ENCODE measurements around the gene PDC. TPM values are rescaled to one million over a fixed set of nuclear protein-coding genes. Genes with fewer than 3 reads are reported as not detected.
"Not testable (repeated sequence)": the region's sequence is repeated elsewhere in the genome, so short reads cannot be mapped to it uniquely, and the experiment has no call there.

The PDC gene
- total RNA-seq, 2 experiments from 2014 or later = not detected

- no peak for DNase-seq
- Mint-ChIP-seq H3K27ac (no peak overlapping the region), H3K4me3 (no peak overlapping the region), H3K27me3 (no peaks in the 10 kb centered on the region), H3K4me1 (peaks cover 15% of the 10 kb centered on the region), H3K36me3 (peaks cover 4% of the 10 kb centered on the region), H3K9me3 (no peaks in the 10 kb centered on the region)
Measured at GRCh38 chr1:186442651-186443375, 18.1 kb downstream of the PDC start.

GRCh38 chr1:186440584-186440983 is 20.3 kb downstream of the PDC start:
- Mint-ChIP-seq H3K9me3 (no peaks in the 10 kb centered on the region), H3K4me1 (peaks cover 15% of the 10 kb centered on the region), H3K36me3 (peaks cover 12% of the 10 kb centered on the region), H3K27ac (no peak overlapping the region), H3K4me3 (no peak overlapping the region), H3K27me3 (no peaks in the 10 kb centered on the region)
- DNase-seq = no peak

DNA sequence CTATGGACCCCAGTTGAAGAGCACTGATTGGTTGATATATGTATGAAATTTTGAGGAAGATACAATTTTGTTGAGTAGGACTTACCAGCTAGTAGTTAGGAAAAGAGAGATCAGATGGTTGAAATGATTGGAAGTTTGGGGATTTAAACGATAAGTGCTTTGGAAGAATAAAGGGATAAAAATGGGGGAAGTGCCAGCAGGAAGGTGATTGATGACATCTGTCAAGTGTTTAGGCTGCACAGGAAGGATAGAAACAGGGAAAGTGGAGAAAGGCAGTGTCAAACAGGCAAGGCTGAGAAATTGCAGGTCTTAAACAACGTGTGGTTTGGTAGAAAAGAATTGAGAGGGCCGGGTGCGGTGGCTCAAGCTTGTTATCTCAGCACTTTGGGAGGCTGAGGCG is 22.3 kb downstream of the PDC start:
- H3K27me3 Mint-ChIP-seq = no peaks in the 10 kb centered on the region
- DNase-seq = no peak
- no peak overlapping the region for H3K27ac Mint-ChIP-seq
- H3K9me3 Mint-ChIP-seq = no peaks in the 10 kb centered on the region
- peaks cover 12% of the 10 kb centered on the region for H3K36me3 Mint-ChIP-seq
- peaks cover 12% of the 10 kb centered on the region for H3K4me1 Mint-ChIP-seq
- H3K4me3 Mint-ChIP-seq = no peak overlapping the region

DNA sequence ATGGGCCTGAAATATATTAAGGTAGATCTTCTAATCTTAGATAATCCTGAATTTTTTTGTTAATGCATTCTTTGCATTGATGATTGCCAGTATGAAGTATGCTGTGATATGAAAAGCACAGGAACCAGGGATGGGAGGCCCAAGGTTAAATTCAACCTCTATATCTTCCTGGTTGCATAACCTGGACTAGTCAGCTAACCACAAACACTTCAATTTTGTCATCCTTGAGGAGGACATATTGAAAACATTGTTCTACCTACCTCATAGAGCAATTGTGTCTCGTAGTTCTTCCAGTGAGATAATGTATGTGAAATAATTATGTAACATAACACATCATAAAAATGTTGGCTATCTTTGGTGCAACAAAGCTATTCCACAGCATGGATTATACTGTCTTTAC is 25.6 kb downstream of the PDC start:
- Mint-ChIP-seq H3K4me3 (no peak overlapping the region), H3K27me3 (no peaks in the 10 kb centered on the region), H3K4me1 (peaks cover under 1% of the 10 kb centered on the region)

GRCh38 chr1:186429017-186429416 is 31.9 kb downstream of the PDC start:
- Mint-ChIP-seq H3K9me3 (no peaks in the 10 kb centered on the region), H3K27me3 (no peaks in the 10 kb centered on the region), H3K36me3 (peaks cover 9% of the 10 kb centered on the region), H3K4me3 (no peak overlapping the region), H3K27ac (no peak overlapping the region), H3K4me1 (no peaks in the 10 kb centered on the region)
- no peak for DNase-seq

More for the DNA sequence above, 25.6 kb downstream of the PDC start:
- DNase-seq = no peak
- Mint-ChIP-seq H3K9me3 (no peaks in the 10 kb centered on the region), H3K27ac (no peak overlapping the region), H3K36me3 (peaks cover 10% of the 10 kb centered on the region)

GRCh38 chr1:186426118-186426517 is 34.8 kb downstream of the PDC start:
- H3K27ac Mint-ChIP-seq = no peak overlapping the region
- no peaks in the 10 kb centered on the region for H3K4me1 Mint-ChIP-seq
- DNase-seq = no peak
- no peak overlapping the region for H3K4me3 Mint-ChIP-seq
- H3K36me3 Mint-ChIP-seq = peaks cover 13% of the 10 kb centered on the region
- no peaks in the 10 kb centered on the region for H3K9me3 Mint-ChIP-seq
- H3K27me3 Mint-ChIP-seq = no peaks in the 10 kb centered on the region

GRCh38 chr1:186424539-186424938 is 36.4 kb downstream of the PDC start:
- H3K4me3 Mint-ChIP-seq = no peak overlapping the region
- no peaks in the 10 kb centered on the region for H3K27me3 Mint-ChIP-seq
- H3K4me1 Mint-ChIP-seq = peaks cover 6% of the 10 kb centered on the region
- no peak overlapping the region for H3K27ac Mint-ChIP-seq
- no peaks in the 10 kb centered on the region for H3K9me3 Mint-ChIP-seq
- no peak for DNase-seq
- H3K36me3 Mint-ChIP-seq = peaks cover 19% of the 10 kb centered on the region

- no peak overlapping the region for H3K27ac Mint-ChIP-seq
- peaks cover 6% of the 10 kb centered on the region for H3K4me1 Mint-ChIP-seq
- H3K9me3 Mint-ChIP-seq = no peaks in the 10 kb centered on the region
- no peak overlapping the region for H3K4me3 Mint-ChIP-seq
- H3K36me3 Mint-ChIP-seq = peaks cover 25% of the 10 kb centered on the region
- no peak for DNase-seq
- H3K27me3 Mint-ChIP-seq = no peaks in the 10 kb centered on the region
Measured at GRCh38 chr1:186421446-186421845, 39.5 kb downstream of the PDC start.

- Mint-ChIP-seq H3K9me3 (no peaks in the 10 kb centered on the region), H3K4me3 (no peak overlapping the region), H3K27me3 (no peaks in the 10 kb centered on the region), H3K4me1 (peaks cover 6% of the 10 kb centered on the region), H3K36me3 (peaks cover 21% of the 10 kb centered on the region), H3K27ac (peak overlapping the region; percentile 67)
- no peak for DNase-seq
Measured at GRCh38 chr1:186420923-186421322, 40.0 kb downstream of the PDC start.

DNA sequence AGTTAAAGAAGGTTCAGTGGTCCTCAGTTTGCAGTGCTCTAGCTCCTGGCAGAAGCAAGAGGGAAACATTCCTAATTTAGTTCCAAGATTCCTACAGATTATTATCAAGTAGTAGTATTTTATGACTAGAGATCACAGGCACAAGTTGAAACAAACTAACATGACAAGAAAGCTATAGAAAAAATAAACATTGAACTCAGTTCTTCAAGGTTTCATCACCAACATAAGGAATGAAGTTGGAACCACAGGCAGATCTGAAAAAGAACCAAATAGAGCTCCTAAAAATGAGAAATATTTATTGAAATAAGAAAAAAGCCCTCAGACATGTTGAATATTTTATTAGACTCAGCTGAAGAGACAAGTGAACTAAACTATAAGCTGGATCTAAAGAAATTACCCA is 40.6 kb downstream of the PDC start:
- no peaks in the 10 kb centered on the region for H3K9me3 Mint-ChIP-seq
- no peaks in the 10 kb centered on the region for H3K27me3 Mint-ChIP-seq
- no peak overlapping the region for H3K27ac Mint-ChIP-seq
- DNase-seq = no peak
- H3K4me1 Mint-ChIP-seq = peaks cover 6% of the 10 kb centered on the region
- peaks cover 19% of the 10 kb centered on the region for H3K36me3 Mint-ChIP-seq
- H3K4me3 Mint-ChIP-seq = no peak overlapping the region

GRCh38 chr1:186418503-186418902 is 42.4 kb downstream of the PDC start:
- no peak for DNase-seq
- Mint-ChIP-seq H3K4me3 (no peak overlapping the region), H3K27me3 (no peaks in the 10 kb centered on the region), H3K9me3 (no peaks in the 10 kb centered on the region), H3K4me1 (peaks cover 6% of the 10 kb centered on the region), H3K36me3 (peaks cover 19% of the 10 kb centered on the region), H3K27ac (no peak overlapping the region)

DNA sequence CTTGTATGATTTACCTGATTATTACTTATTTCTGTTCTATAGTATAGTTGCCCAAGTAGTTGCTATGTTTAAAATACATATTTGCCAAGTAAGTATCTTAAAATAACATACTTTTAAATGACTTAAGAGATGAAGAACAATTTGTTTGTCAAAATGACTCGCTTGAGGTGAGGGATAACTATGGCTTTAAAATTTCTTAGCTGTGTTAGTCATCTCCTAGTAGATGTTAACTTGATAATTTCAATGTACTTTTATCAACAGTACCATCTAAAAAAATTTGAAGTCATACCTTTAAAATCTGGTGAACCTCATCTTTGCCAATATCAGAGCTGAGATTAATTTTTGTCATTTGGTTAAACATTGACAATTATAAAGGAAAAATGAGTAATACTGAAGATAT is 47.6 kb downstream of the PDC start:
- no peak overlapping the region for H3K27ac Mint-ChIP-seq
- no peaks in the 10 kb centered on the region for H3K4me1 Mint-ChIP-seq
- H3K9me3 Mint-ChIP-seq = no peaks in the 10 kb centered on the region
- H3K36me3 Mint-ChIP-seq = peaks cover 3% of the 10 kb centered on the region
- H3K4me3 Mint-ChIP-seq = no peak overlapping the region
- H3K27me3 Mint-ChIP-seq = no peaks in the 10 kb centered on the region
- no peak for DNase-seq

GRCh38 chr1:186409091-186409490 is 51.8 kb downstream of the PDC start:
- H3K4me1 Mint-ChIP-seq = peaks cover 2% of the 10 kb centered on the region
- no peak overlapping the region for H3K27ac Mint-ChIP-seq
- no peaks in the 10 kb centered on the region for H3K9me3 Mint-ChIP-seq
- peaks cover 7% of the 10 kb centered on the region for H3K36me3 Mint-ChIP-seq
- DNase-seq = no peak
- no peaks in the 10 kb centered on the region for H3K27me3 Mint-ChIP-seq
- no peak overlapping the region for H3K4me3 Mint-ChIP-seq

DNA sequence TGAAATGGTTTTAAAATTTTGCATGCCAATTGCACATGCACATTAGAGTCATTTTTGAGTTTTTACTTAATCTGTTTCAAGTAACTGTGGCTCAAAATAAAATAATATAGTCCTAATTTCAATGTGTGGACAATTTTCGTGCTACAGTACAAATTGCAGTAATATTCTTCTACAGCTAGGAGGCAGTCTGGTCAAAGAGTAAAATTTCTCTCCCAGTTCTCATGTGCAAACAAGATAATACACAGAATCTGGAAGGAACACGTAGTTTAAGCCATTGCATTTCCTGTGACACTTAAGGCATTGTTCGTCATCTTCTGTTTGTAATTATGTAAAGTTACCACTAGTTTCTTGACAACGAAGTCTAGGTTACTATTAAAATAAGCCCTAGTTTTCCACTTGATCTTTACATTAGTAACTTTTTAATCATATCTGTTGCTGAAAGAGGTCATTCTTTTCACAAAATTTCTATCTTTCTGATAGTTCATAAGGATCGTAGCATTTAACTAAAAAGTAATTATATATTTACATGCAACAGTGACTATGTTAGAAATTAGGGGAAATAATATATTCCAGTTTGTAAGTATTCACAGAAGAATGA is 56.4 kb downstream of the PDC start:
- no peaks in the 10 kb centered on the region for H3K9me3 Mint-ChIP-seq
- DNase-seq = no peak
- no peaks in the 10 kb centered on the region for H3K27me3 Mint-ChIP-seq
- no peak overlapping the region for H3K27ac Mint-ChIP-seq
- H3K4me1 Mint-ChIP-seq = peaks cover 2% of the 10 kb centered on the region
- H3K4me3 Mint-ChIP-seq = no peak overlapping the region
- peaks cover 17% of the 10 kb centered on the region for H3K36me3 Mint-ChIP-seq

- Mint-ChIP-seq H3K27me3 (no peaks in the 10 kb centered on the region), H3K4me1 (peaks cover 2% of the 10 kb centered on the region), H3K27ac (no peak overlapping the region), H3K9me3 (no peaks in the 10 kb centered on the region), H3K36me3 (peaks cover 20% of the 10 kb centered on the region), H3K4me3 (no peak overlapping the region)
- no peak for DNase-seq
Measured at GRCh38 chr1:186403632-186404031, 57.3 kb downstream of the PDC start.

DNA sequence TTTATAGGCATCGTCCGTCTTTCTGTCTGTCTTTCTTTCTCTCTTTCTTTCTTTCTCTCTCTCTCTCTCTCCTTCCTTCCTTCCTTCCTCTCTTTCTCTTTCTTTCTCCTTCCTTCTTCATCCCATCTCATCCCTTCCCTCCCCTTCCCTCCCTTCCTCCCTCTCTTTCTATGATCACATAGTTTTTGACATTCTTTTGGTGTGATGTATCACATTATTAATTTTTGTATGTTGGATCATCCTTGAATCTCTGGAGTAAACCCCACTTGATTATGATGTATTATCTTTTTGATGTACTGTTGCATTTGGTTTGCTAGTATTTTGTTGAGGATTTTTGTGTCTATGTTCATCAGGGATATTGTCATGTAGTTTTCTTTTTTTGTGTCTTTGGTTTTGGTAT is 59.5 kb downstream of the PDC start:
- H3K9me3 Mint-ChIP-seq, H3K4me3 Mint-ChIP-seq, H3K4me1 Mint-ChIP-seq, H3K27ac Mint-ChIP-seq, DNase-seq, H3K27me3 Mint-ChIP-seq: not testable (repeated sequence)
- peaks cover 13% of the 10 kb centered on the region for H3K36me3 Mint-ChIP-seq
